H9 (cell line): ENCODE data around the gene OXSM. TPM values are rescaled to one million over a fixed set of nuclear protein-coding genes. Genes with fewer than 3 reads are reported as not detected.

ENCODE experiments used
- DNase-seq: peaks from one replicate; pipeline ENCODE4 v3.0.0-alpha.2; 2017
- H2AFZ ChIP-seq: one replicate; pipeline ENCODE4 v1.6.1; 2013; ENCODE audit warnings: mild to moderate bottlenecking, low read length, control low read depth, moderate library complexity
- H2AK5ac ChIP-seq: 2 replicates; pipeline ENCODE4 v1.6.1; 2013; ENCODE audit warnings: low read length, control low read depth, mixed read lengths; ENCODE audit not compliant: insufficient read length
- H2BK120ac ChIP-seq: one replicate; pipeline ENCODE4 v1.6.1; 2013; ENCODE audit warnings: low read depth, mild to moderate bottlenecking, low read length, control low read depth, inconsistent platforms; ENCODE audit not compliant: poor library complexity, severe bottlenecking
- H2BK12ac ChIP-seq: 2 replicates; pipeline ENCODE4 v1.6.1; 2013; ENCODE audit warnings: low read length, control low read depth, mixed read lengths, low read depth; ENCODE audit not compliant: insufficient read length
- H2BK15ac ChIP-seq: 2 replicates; pipeline ENCODE4 v1.6.1; 2013; ENCODE audit warnings: low read depth, low read length, control low read depth
- H2BK20ac ChIP-seq: one replicate; pipeline ENCODE4 v1.6.1; 2013; ENCODE audit warnings: low read depth, mild to moderate bottlenecking, low read length, control low read depth, inconsistent platforms; ENCODE audit not compliant: poor library complexity, severe bottlenecking
- H2BK5ac ChIP-seq: 2 replicates; pipeline ENCODE4 v1.6.1; 2013; ENCODE audit warnings: low read length, control low read depth, mixed read lengths; ENCODE audit not compliant: insufficient read length
- H3K14ac ChIP-seq: 2 replicates; pipeline ENCODE4 v1.6.1; 2013; ENCODE audit warnings: low read length, control low read depth; ENCODE audit not compliant: insufficient read depth
- H3K18ac ChIP-seq: 2 replicates; pipeline ENCODE4 v1.6.1; 2013; ENCODE audit warnings: low read depth, mild to moderate bottlenecking, mixed read lengths, low read length, control low read depth; ENCODE audit not compliant: insufficient read length
- H3K23ac ChIP-seq: 2 replicates; pipeline ENCODE4 v1.6.1; 2013; ENCODE audit warnings: low read length, control low read depth, mixed read lengths, low read depth; ENCODE audit not compliant: insufficient read length
- H3K23me2 ChIP-seq: 2 replicates; pipeline ENCODE4 v1.6.1; 2013; ENCODE audit warnings: low read depth, mild to moderate bottlenecking, mixed read lengths, low read length, control low read depth; ENCODE audit not compliant: insufficient read length, poor library complexity, severe bottlenecking
- H3K27ac ChIP-seq: 2 replicates; pipeline ENCODE4 v1.5.1; 2013; ENCODE audit warnings: low read length, control low read depth, mixed read lengths, low read depth; ENCODE audit not compliant: insufficient read length
- H3K27me3 ChIP-seq: 2 replicates; pipeline ENCODE4 v1.6.1; 2013; ENCODE audit warnings: low read length, control low read depth, inconsistent platforms; ENCODE audit not compliant: insufficient read depth
- H3K4ac ChIP-seq: 2 replicates; pipeline ENCODE4 v1.6.1; 2013; ENCODE audit warnings: low read depth, mild to moderate bottlenecking, control low read depth, inconsistent platforms, low read length, moderate library complexity
- H3K4me1 ChIP-seq: 2 replicates; pipeline ENCODE4 v1.6.1; 2013; ENCODE audit warnings: low read length, control low read depth, inconsistent platforms; ENCODE audit not compliant: insufficient read depth
- H3K4me2 ChIP-seq: 2 replicates; pipeline ENCODE4 v1.6.1; 2013; ENCODE audit warnings: low read length, control low read depth, mixed read lengths; ENCODE audit not compliant: insufficient read length, insufficient read depth
- H3K56ac ChIP-seq: 2 replicates; pipeline ENCODE4 v1.6.1; 2013; ENCODE audit warnings: low read depth, mild to moderate bottlenecking, mixed read lengths, low read length, control low read depth; ENCODE audit not compliant: insufficient read length
- H3K79me1 ChIP-seq: 2 replicates; pipeline ENCODE4 v1.6.1; 2013; ENCODE audit warnings: low read depth, mild to moderate bottlenecking, moderate library complexity, low read length, control low read depth, inconsistent platforms; ENCODE audit not compliant: insufficient read depth, poor library complexity, severe bottlenecking
- H3K79me2 ChIP-seq: 2 replicates; pipeline ENCODE4 v1.6.1; 2013; ENCODE audit warnings: low read length, control low read depth, inconsistent platforms; ENCODE audit not compliant: insufficient read depth
- H3K9ac ChIP-seq: 2 replicates; pipeline ENCODE4 v1.6.1; 2013; ENCODE audit warnings: low read length, control low read depth, mixed read lengths; ENCODE audit not compliant: insufficient read length; ENCODE audit errors: extremely low read depth
- H3K9me3 ChIP-seq: one replicate; pipeline ENCODE4 v1.6.1; 2013; ENCODE audit warnings: low read depth, low read length, inconsistent platforms; ENCODE audit not compliant: control insufficient read depth
- H3T11ph ChIP-seq: one replicate; pipeline ENCODE4 v1.6.1; 2013; ENCODE audit warnings: mild to moderate bottlenecking, low read length, control low read depth, inconsistent platforms
- H4K20me1 ChIP-seq: one replicate; pipeline ENCODE4 v1.6.1; 2013; ENCODE audit not compliant: control insufficient read depth, insufficient read length, insufficient read depth
- H4K5ac ChIP-seq: 2 replicates; pipeline ENCODE4 v1.6.1; 2013; ENCODE audit warnings: low read depth, mild to moderate bottlenecking, mixed read lengths, low read length, control low read depth; ENCODE audit not compliant: insufficient read length
- H4K8ac ChIP-seq: replicated peaks from 2 replicates; pipeline ENCODE4 v1.6.1; 2013; ENCODE audit warnings: low read length, control low read depth, mixed read lengths, low read depth; ENCODE audit not compliant: insufficient read length
- H4K91ac ChIP-seq: 2 replicates; pipeline ENCODE4 v1.6.1; 2013; ENCODE audit warnings: low read depth, mild to moderate bottlenecking, moderate library complexity, mixed read lengths, low read length, control low read depth; ENCODE audit not compliant: insufficient read length
- H3K27ac Mint-ChIP-seq, 3 experiments: 2 replicates in 2 of 3; 3 replicates in 1 of 3; pipeline ENCODE4 v1.8.0; 2020 to 2021; ENCODE audit warnings: mixed read lengths in 3 of 3, mild to moderate bottlenecking in 1 of 3, moderate library complexity in 1 of 3
- H3K27me3 Mint-ChIP-seq: 2 replicates; pipeline ENCODE4 v1.8.0; 2021; ENCODE audit warnings: low read depth, mild to moderate bottlenecking, moderate library complexity, mixed read lengths
- H3K36me3 Mint-ChIP-seq, 3 experiments: 2 replicates in 2 of 3; 3 replicates in 1 of 3; pipeline ENCODE4 v1.8.0; 2020 to 2021; ENCODE audit warnings: low read depth in 3 of 3, mixed read lengths in 3 of 3; ENCODE audit not compliant: insufficient read depth in 1 of 3
- H3K4me1 Mint-ChIP-seq, 2 experiments: 2 replicates each; pipeline ENCODE4 v1.8.0; 2020; ENCODE audit warnings: mixed read lengths in 2 of 2
- H3K4me3 Mint-ChIP-seq, 2 experiments: 2 replicates in 1 of 2; 3 replicates in 1 of 2; pipeline ENCODE4 v1.8.0; 2020 to 2021; ENCODE audit warnings: mild to moderate bottlenecking in 2 of 2, mixed read lengths in 2 of 2, moderate library complexity in 1 of 2
- H3K9me3 Mint-ChIP-seq, 2 experiments: 2 replicates in 1 of 2; 3 replicates in 1 of 2; pipeline ENCODE4 v1.8.0; 2020; ENCODE audit warnings: mild to moderate bottlenecking in 2 of 2, mixed read lengths in 2 of 2, moderate library complexity in 1 of 2
- CTCF ChIP-seq: fragments of 200-600 bp; sonication (generic); conservative IDR thresholded peaks from 3 replicates; pipeline ENCODE4 v1.8.0; 2021; ENCODE audit warnings: antibody characterized with exemption, mild to moderate bottlenecking
- WGBS: extraction: QIAGEN DNeasy Blood & Tissue Kit; methylation state at CpG from one replicate; pipeline ENCODE4 v1.1.7; 2013; ENCODE audit warnings: missing lambda C conversion rate, low lambda C conversion rate, mixed read lengths; ENCODE audit not compliant: insufficient read length; ENCODE audit errors: extremely low coverage; 5-methylcytosine and 5-hydroxymethylcytosine counted together
- total RNA-seq: library from RNA; stranded (reverse); gene quantifications from 2 replicates; pipeline ENCODE4 v1.2.1, GENCODE V29; 2021

The OXSM gene
- total RNA-seq, 1 experiment from 2014 or later: 2.5 TPM

- no peak overlapping the region for H2BK120ac ChIP-seq
- H2BK20ac ChIP-seq: no peak overlapping the region
- H4K91ac ChIP-seq: no peak overlapping the region
- no peaks in the 10 kb centered on the region for H3K27me3 ChIP-seq
- Mint-ChIP-seq H3K9me3 (0 out of 5 replicates have a peak, but pooled peaks cover 0 to 4% of the 10 kb centered on the region in 2 experiments), H3K27me3 (no peaks in the 10 kb centered on the region), H3K4me1 (peaks cover 8 to 14% of the 10 kb centered on the region in 2 experiments; a peak in 3 of 4 replicates), H3K4me3 (no peak overlapping the region), H3K27ac (no peak overlapping the region), H3K36me3 (no peaks in the 10 kb centered on the region; a peak in 1 of 7 replicates)
- H3K23me2 ChIP-seq: no peaks in the 10 kb centered on the region
- no peak for DNase-seq
- H3K56ac ChIP-seq: no peak overlapping the region
- WGBS: no CpG with 5 or more reads among the region's 2 CpGs
- H3K14ac ChIP-seq: no peak overlapping the region
- H2BK15ac ChIP-seq: no peak overlapping the region
- H3K79me2 ChIP-seq: no peaks in the 10 kb centered on the region
- no peak overlapping the region for H2BK5ac ChIP-seq
- H4K5ac ChIP-seq: no peak overlapping the region
- H3T11ph ChIP-seq: no peak overlapping the region
- H4K20me1 ChIP-seq: no peaks in the 10 kb centered on the region
- TF ChIP-seq CTCF: no peak
- no peak overlapping the region for H3K4me2 ChIP-seq
- H3K27ac ChIP-seq: no peak overlapping the region
- no peak overlapping the region for H3K4ac ChIP-seq
- no peak overlapping the region for H2AFZ ChIP-seq
- no peak overlapping the region for H3K23ac ChIP-seq
- no peaks in the 10 kb centered on the region for H3K4me1 ChIP-seq
- no peak overlapping the region for H3K9ac ChIP-seq
- no peak overlapping the region for H2BK12ac ChIP-seq
- no peaks in the 10 kb centered on the region for H3K79me1 ChIP-seq
- no peaks in the 10 kb centered on the region for H3K9me3 ChIP-seq
- H4K8ac ChIP-seq: no peak overlapping the region
- H2AK5ac ChIP-seq: no peak overlapping the region
- no peak overlapping the region for H3K18ac ChIP-seq
Observed at GRCh38 chr3:25826510-25826909, 36.6 kb downstream of the OXSM start.
